GM21515 (cell line): ENCODE results near the gene SLC12A1.
A peak's percentile ranks its signal among the peaks of the same experiment; 100 is the strongest.

Source experiments
- ATAC-seq: cut with Tn5 transposase; IDR thresholded peaks from one replicate; pipeline ENCODE4 v1.9.1; 2021; ENCODE audit not compliant: unreplicated experiment

Gene SLC12A1

DNA sequence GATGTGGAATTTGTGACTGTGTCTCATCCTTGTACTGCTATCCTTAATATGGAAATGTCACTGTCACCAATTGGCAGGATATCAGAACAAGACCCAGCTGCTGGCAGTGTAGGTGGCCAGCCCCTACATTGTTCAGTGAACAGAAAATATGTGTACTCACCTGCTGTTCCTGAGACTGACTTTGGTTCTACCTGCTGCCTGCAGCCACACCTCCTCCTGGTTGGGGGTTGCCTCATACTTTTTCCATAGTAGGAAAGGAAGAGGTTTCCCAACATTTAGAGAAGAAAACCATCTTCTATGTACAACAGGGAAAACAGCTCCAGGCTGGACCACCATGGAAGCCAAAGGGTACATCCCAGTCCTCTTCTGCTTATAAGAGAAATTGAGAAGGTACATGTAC is 35.9 kb downstream of the SLC12A1 start:
- ATAC-seq, result no peak

- ATAC-seq, result no peak
Measured at GRCh38 chr15:48242535-48242934, 36.4 kb downstream of the SLC12A1 start.

DNA sequence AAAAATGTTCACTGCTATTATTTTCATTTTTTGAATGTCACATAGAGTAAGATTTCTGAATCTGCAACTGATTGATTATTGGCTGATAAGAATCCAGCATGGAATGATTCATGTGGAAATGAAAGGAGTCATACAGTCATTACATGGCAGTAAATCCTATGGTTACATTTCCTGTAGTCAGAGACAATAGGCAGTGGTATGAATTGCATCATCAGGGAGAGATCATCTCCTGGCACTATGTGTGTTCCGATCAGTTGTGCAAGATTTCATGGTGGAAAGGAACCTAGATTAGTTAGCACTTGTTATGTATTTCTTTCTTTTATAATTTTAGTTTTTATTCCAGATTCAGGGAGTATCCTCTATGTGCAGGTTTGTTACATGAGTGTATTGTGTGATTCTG is 38.8 kb downstream of the SLC12A1 start:
- ATAC-seq, result no peak

- ATAC-seq, result no peak
Measured at GRCh38 chr15:48248414-48248813, 42.3 kb downstream of the SLC12A1 start.

DNA sequence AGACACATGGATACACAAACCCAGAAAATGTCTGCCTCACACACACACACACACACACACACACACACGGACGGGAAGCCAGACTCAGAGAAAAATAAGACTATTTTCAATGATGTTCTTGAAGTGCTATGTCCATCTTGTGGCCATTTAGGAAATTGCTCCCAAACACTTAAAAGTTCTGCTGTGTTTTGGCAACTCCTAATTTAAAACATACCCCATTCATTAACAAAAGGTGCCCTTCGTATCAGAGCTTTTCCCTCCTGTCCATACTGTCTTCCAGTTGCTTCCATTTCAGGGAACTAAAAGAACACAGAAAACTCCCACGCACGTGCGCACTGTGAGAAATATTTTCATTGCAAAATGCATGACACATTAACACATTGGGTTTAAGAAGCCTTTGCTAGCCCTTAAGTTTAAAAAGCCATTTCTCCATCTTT is 44.6 kb downstream of the SLC12A1 start:
- ATAC-seq, result peak; percentile 66

DNA sequence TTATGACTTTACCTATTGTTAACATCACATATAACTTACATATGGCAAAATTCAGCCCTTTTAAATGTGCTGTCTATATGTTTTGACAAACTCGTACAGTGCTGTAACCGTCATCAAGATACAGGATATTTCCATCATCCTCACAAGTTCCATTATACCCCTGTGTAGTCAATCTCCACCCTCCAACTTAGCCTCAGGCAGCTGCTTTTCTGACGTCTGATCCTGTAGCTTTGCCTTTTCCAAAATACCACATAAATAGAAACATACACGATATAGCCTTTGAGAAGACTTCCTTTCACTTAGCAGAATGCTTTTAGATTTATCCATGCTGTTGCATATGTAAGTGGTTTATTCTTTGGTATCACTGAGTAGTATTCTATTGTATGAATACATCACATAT is 47.1 kb downstream of the SLC12A1 start:
- no peak for ATAC-seq

DNA sequence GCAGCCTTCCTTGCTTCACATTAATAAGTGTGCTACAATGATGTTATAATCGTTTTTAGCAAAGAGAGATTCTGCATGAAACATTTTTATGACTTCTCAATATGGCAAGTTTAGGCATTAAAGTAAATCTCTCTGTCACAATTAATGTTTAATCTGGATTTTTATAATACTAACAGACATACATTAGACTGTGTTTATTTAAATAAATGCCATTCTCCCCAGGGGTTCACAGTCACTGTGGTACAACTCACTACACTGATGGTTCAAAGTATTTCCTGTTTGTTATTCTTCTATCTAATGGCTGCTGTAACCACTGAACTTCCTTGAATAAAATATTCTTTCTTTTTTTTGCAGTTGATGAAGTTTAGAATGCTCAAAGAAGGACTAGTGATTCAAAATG is 59.0 kb downstream of the SLC12A1 start:
- ATAC-seq, result no peak

GRCh38 chr15:48266024-48266689 is 60.1 kb downstream of the SLC12A1 start:
- no peak for ATAC-seq

DNA sequence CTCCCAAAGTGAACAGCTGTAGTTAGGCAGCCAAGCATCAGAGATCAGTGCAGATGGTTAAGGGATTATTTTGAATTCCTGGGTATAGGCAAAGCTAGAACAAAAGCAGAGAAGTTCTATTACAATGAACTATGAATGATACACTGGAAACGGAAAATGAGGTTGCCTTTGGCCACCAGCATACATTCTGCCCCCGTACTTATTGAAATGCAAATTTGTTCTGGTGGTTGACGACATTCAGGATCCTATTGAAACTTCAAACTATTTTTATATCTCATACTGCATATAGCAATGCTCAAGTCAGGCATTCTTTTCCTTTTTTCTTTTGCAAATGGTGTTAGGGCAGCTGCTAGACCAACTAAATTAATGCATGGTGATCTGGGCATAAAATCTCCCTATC is 61.7 kb downstream of the SLC12A1 start:
- no peak for ATAC-seq

- no peak for ATAC-seq
Measured at GRCh38 chr15:48273049-48273448, 66.9 kb downstream of the SLC12A1 start.

DNA sequence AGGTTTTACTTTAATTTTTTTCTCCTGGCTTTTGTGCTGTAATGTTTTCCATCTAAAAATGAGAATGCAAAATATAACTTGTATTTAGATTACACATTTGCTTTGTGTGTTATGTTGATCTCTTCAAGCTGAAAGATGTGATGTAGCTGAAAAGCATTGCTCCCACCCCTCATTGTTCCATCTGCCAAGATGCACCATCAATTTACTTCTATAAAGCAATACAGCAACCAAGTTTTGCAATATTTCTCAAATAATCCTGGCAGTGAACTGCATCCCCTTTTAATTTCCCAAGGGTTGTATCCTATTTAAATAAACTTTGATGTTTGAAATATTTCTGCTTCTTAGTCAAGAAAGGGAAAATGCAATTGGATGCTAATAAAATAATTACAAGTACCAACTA is 72.6 kb downstream of the SLC12A1 start:
- ATAC-seq, result no peak

DNA sequence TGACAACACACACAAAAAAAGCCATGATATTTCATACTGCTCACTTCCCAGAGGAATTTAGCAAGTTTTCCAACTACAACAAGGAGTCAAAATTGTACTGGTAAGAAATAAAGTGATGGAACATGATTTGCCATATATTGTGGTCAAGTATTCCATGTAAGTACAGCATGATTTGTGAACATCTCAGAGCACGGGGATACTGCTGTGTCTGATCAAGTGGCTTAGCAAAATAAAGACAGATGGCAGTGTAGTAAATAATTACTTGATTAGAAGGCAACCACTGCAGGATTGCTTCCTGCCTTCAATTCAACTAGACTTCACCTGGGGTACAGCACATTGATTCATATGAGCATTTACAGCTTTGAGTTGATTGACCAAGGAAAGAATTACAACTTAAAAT is 73.5 kb downstream of the SLC12A1 start:
- no peak for ATAC-seq

DNA sequence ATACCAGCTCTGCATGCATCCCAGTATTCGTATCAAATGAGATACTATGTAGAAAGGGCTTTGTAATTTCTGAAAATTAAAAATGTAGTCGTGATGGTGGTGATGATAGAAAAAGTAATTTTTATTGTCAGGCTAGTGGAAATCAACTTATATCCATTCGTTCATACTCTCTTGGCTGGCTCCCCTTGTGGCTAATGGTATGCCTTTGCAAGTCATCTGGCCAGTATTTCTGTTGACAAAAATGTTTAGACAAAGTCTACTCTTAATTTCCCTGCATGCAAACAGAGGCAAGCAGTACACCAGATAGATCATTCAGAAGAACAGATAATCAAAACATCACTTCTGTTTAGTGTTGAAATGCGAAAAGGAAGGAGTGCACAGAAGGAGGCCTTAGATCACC is 75.6 kb downstream of the SLC12A1 start:
- no peak for ATAC-seq

DNA sequence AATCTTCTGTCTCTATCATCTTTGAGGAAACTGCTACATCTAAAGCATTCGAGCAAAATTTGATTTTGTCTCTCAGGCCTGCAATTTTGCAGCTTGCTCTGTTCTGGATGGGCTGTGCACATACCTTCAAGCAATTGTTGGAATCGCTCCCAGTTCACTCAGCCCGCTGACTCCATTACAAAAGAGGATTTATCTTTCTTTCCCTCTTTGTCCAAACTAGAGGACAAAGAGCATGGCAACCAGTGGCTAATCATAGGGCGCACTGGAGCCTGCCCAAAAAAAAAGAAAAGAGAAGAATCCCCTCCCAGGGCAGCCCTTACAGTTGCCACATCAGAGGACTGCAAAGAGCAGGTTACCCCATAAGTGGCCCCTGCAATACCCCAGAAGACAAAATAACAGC is 76.1 kb downstream of the SLC12A1 start:
- no peak for ATAC-seq

- no peak for ATAC-seq
Measured at GRCh38 chr15:48283396-48284145, 77.5 kb downstream of the SLC12A1 start.

DNA sequence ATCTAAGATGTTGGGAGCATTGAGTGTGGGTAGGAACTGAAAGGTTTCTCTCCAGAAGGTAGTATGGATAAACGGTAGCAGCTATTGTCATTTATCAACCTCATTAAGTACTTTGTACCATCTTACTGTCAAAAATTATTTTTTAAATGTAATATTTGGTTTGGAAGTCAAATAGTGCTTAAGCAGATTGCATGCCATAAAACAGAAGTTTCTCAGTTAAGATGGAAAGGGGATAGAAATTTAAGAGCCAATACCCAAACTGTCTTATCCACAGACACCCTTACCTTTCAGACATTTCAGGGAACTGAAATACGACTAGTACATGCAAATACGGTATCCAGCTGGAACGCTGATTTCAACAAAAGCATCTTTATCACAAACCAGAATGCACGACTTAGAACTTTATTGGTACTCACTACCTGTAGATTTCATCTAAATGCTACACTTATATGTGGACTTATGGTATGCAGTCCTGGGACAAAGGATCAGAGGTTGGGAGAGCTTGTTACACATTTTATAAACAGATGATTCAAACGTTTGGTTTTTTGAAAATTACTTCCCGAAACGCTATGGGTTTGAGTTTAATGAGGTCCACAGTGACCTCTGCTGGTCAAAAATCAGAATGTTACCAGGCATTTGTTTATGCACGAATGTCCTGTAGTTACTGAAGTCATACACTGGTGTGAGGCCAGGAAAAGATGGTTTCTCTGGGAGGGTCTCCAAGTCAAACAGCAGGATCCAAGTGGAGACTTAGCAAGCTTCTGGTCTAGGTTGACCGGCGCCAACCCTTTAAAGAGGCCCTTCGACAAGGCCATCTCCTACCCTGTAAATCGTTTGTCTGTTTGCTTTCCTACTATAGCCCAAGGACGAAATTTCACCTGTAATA is 79.5 kb downstream of the SLC12A1 start:
- ATAC-seq, result peak; percentile 73

DNA sequence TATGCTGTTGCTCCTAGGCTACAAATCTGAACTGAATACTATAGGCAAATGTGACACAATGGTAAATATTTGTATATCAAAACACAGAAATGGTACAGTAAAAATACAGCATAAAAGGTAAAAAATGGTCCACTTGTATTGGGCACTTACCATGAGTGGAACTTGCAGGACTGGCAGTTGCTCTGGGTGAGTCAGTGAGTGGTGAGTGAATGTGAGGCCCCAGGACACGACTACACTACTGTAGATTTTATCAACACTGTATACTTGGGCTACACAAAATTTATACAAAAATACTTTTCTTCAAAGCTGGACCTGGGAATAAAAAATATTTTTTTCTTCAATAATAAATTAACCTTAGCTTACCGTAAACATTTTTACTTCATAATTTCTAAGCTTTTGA is 83.5 kb downstream of the SLC12A1 start:
- ATAC-seq, result no peak

- no peak for ATAC-seq
Measured at GRCh38 chr15:48292458-48292857, 86.4 kb downstream of the SLC12A1 start.

DNA sequence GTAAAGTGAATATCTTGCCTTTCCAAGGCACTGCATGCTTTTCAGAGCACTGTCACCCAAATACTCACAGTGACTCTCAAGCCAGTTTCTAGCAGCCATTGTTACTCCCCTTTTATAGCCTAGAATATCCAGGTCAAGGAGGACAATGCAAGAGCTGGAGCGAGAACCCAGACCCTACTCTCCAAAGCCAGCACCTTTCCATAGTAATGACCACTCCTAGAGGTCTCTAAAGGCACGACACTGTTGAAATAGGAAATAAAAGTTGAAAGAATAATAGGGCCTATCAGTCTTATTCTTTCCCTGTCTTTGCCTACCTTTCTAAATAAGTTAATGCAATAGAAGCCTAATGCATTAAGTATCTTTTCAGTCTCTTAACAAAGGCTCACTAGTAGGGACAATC is 91.6 kb downstream of the SLC12A1 start:
- ATAC-seq, result no peak

- ATAC-seq, result no peak
Measured at GRCh38 chr15:48298914-48299313, 92.8 kb downstream of the SLC12A1 start.

DNA sequence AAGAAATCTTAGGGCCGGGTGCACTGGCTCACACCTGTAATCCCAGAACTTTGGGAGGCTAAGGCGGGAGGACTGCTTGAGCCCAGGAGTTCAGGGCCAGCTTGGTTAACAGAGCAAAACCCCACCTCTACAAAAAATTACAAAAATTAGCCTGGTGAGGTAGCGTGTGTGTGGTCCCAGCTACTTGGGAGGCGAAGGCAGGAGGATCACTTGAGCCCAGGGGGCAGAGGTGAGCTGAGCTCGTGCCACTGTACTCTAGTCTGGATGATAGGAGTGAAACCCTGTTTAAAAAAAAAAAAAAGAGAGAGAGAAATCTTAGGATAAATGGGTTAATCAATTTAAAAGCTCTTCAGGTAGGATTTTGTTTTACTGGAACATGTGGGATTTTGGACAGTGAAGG is 93.9 kb downstream of the SLC12A1 start:
- ATAC-seq, result no peak

- no peak for ATAC-seq
Measured at GRCh38 chr15:48304398-48304797, 98.3 kb downstream of the SLC12A1 start.
